Kidney epithelial cell (primary cell): ENCODE measurements around the gene WDR48. TPM values are rescaled to one million over a fixed set of nuclear protein-coding genes. Genes with fewer than 3 reads are reported as not detected.

Source experiments
- DNase-seq: peaks from one replicate; pipeline ENCODE4 v3.0.0-alpha.2; 2010; ENCODE audit warnings: low read depth
- H3K27me3 ChIP-seq: 2 replicates; pipeline ENCODE4 v1.6.0; 2011; ENCODE audit warnings: low read length; ENCODE audit not compliant: control insufficient read depth, insufficient read depth
- H3K36me3 ChIP-seq: 2 replicates; pipeline ENCODE4 v1.5.1; 2011; ENCODE audit warnings: low read length; ENCODE audit not compliant: control insufficient read depth, insufficient read depth
- H3K4me3 ChIP-seq: 2 replicates; pipeline ENCODE4 v1.5.1; 2011; ENCODE audit warnings: low read depth, mild to moderate bottlenecking, control low read depth, low read length
- CTCF ChIP-seq: IDR thresholded peaks from 2 replicates; pipeline ENCODE4 v1.5.1; 2011; ENCODE audit warnings: mild to moderate bottlenecking, moderate library complexity, low read length, control low read depth, inconsistent platforms; ENCODE audit not compliant: insufficient read depth, poor library complexity, severe bottlenecking
- total RNA-seq: library from RNA; depleted of rRNA; stranded (reverse); fragments of >200 nt; gene quantifications from 2 replicates; pipeline ENCODE4 v1.2.3, GENCODE V29; 2015

WDR48 gene
- total RNA-seq, 1 donor from 2014 or later = 33.2 TPM

- no peaks in the 10 kb centered on the region for H3K36me3 ChIP-seq
- no peaks in the 10 kb centered on the region for H3K27me3 ChIP-seq
- no peak for TF ChIP-seq CTCF
- no peak overlapping the region for H3K4me3 ChIP-seq
- DNase-seq = no peak
These were observed 53.3 kb downstream of the WDR48 start for GRCh38 chr3:39104961-39105686.

GRCh38 chr3:39105687-39106063, 53.9 kb downstream of the WDR48 start:
- Histone ChIP-seq H3K4me3 (no peak overlapping the region), H3K27me3 (no peaks in the 10 kb centered on the region), H3K36me3 (no peaks in the 10 kb centered on the region)
- no peak for DNase-seq
- TF ChIP-seq CTCF = no peak

GRCh38 chr3:39106281-39106811, 54.5 kb downstream of the WDR48 start:
- Histone ChIP-seq H3K36me3 (no peaks in the 10 kb centered on the region), H3K4me3 (peak overlapping the region; percentile 95), H3K27me3 (no peaks in the 10 kb centered on the region)
- DNase-seq = no peak
- no peak for TF ChIP-seq CTCF

- H3K4me3 ChIP-seq = peak overlapping the region; percentile 95
- no peak for DNase-seq
These were observed 55.1 kb downstream of the WDR48 start for GRCh38 chr3:39106851-39107387.

GRCh38 chr3:39107388-39108199, 55.8 kb downstream of the WDR48 start, which contains the start of the genes GORASP1 and TTC21A:
GORASP1 (minus strand) TSS chr3:39107627; CDS start chr3:39107541, 86 bp downstream.
TTC21A (plus strand) TSS chr3:39107680; CDS start chr3:39107838, 158 bp downstream.
- TF ChIP-seq CTCF = no peak
- DNase-seq = peak; percentile 49

More at GRCh38 chr3:39106851-39107387, 55.1 kb downstream of the WDR48 start:
- Histone ChIP-seq H3K36me3 (no peaks in the 10 kb centered on the region), H3K27me3 (no peaks in the 10 kb centered on the region)
- no peak for TF ChIP-seq CTCF

More at GRCh38 chr3:39107388-39108199, 55.8 kb downstream of the WDR48 start, which contains the start of the genes GORASP1 and TTC21A:
- no peaks in the 10 kb centered on the region for H3K27me3 ChIP-seq
- no peaks in the 10 kb centered on the region for H3K36me3 ChIP-seq
- H3K4me3 ChIP-seq = peak within 1 kb of the TSS; percentile 95
